Measurements from ENCODE around the gene ITPR3.

DNA sequence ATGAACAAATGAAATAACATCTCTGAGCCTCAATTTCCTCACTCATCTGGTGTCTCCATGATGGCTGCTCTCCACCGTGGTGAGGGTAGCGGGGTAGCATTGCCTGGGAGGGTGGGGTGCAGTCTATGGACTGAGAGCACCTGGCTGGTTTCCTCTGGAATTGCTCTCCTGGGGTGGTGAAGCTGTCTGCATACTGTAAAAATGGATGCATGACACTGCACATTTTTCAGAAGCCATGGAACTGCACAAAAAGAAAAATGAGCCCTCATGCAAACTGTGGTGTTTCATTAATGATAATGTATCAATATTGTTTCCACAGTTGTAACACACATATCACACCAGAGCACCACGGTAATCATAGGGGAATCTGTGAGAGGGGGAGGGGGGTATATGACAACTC lies 12.1 kb upstream of the ITPR3 start:
- TF ChIP-seq, protein P1, sequence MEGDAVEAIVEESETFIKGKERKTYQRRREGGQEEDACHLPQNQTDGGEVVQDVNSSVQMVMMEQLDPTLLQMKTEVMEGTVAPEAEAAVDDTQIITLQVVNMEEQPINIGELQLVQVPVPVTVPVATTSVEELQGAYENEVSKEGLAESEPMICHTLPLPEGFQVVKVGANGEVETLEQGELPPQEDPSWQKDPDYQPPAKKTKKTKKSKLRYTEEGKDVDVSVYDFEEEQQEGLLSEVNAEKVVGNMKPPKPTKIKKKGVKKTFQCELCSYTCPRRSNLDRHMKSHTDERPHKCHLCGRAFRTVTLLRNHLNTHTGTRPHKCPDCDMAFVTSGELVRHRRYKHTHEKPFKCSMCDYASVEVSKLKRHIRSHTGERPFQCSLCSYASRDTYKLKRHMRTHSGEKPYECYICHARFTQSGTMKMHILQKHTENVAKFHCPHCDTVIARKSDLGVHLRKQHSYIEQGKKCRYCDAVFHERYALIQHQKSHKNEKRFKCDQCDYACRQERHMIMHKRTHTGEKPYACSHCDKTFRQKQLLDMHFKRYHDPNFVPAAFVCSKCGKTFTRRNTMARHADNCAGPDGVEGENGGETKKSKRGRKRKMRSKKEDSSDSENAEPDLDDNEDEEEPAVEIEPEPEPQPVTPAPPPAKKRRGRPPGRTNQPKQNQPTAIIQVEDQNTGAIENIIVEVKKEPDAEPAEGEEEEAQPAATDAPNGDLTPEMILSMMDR (IDR thresholded peaks at IDR 0.05), result no peak
- TF ChIP-seq TAF1 (IDR thresholded peaks at IDR 0.05; ENCODE audit: borderline replicate concordance, low read depth, low read length), result no peak
